Measurements from ENCODE around the gene TADA3.
A peak's percentile ranks its signal among the peaks of the same experiment; 100 is the strongest.
"Not testable (repeated sequence)": the region's sequence is repeated elsewhere in the genome, so short reads cannot be mapped to it uniquely, and the experiment has no call there.

Gene TADA3

GRCh38 chr3:9776896-9777693 is 15.2 kb downstream of the TADA3 start:
- TF ChIP-seq CTCF (IDR thresholded peaks at IDR 0.05; ENCODE audit: extremely low read depth, insufficient read depth, missing control alignments) = no peak
- in situ Hi-C loops (cut with MboI; ENCODE audit: low pct_unique_long_range_greater_than_20kb, low sequenced_read_pairs, unreplicated experiment) = no loop called here
- DNase-seq (ENCODE audit: low spot score) = no peak

GRCh38 chr3:9771007-9771406 is 21.3 kb downstream of the TADA3 start:
- in situ Hi-C loops (cut with MboI; ENCODE audit: low pct_unique_long_range_greater_than_20kb, low sequenced_read_pairs, unreplicated experiment); DNase-seq (ENCODE audit: low spot score): not testable (repeated sequence)

- TF ChIP-seq CTCF (IDR thresholded peaks at IDR 0.05; ENCODE audit: extremely low read depth, insufficient read depth, missing control alignments) = no peak
- in situ Hi-C loops (cut with MboI; ENCODE audit: low pct_unique_long_range_greater_than_20kb, low sequenced_read_pairs, unreplicated experiment) = no loop called here
- DNase-seq (ENCODE audit: low spot score) = no peak
These were observed 21.9 kb downstream of the TADA3 start for GRCh38 chr3:9770276-9770812.

GRCh38 chr3:9769426-9770275 is 22.6 kb downstream of the TADA3 start, which contains the start of gene CAMK1:
CAMK1 (minus strand) TSS chr3:9769947; CDS start chr3:9767749, 2,198 bp downstream.
- TF ChIP-seq CTCF (IDR thresholded peaks at IDR 0.05; ENCODE audit: extremely low read depth, insufficient read depth, missing control alignments) = no peak
- peak; percentile 77 for DNase-seq (ENCODE audit: low spot score)
- in situ Hi-C loops (cut with MboI; ENCODE audit: low pct_unique_long_range_greater_than_20kb, low sequenced_read_pairs, unreplicated experiment) = no loop called here

GRCh38 chr3:9769012-9769411 is 23.3 kb downstream of the TADA3 start:
- no peak for TF ChIP-seq CTCF (IDR thresholded peaks at IDR 0.05; ENCODE audit: extremely low read depth, insufficient read depth, missing control alignments)
- DNase-seq (ENCODE audit: low spot score) = no peak

GRCh38 chr3:9768141-9768775 is 24.0 kb downstream of the TADA3 start:
- in situ Hi-C loops (cut with MboI; ENCODE audit: low pct_unique_long_range_greater_than_20kb, low sequenced_read_pairs, unreplicated experiment) = no loop called here
- no peak for TF ChIP-seq CTCF (IDR thresholded peaks at IDR 0.05; ENCODE audit: extremely low read depth, insufficient read depth, missing control alignments)
- DNase-seq (ENCODE audit: low spot score) = no peak

More at GRCh38 chr3:9769012-9769411, 23.3 kb downstream of the TADA3 start:
- in situ Hi-C loops (cut with MboI; ENCODE audit: low pct_unique_long_range_greater_than_20kb, low sequenced_read_pairs, unreplicated experiment) = no loop called here
